ENCODE measurements around the gene CYREN.
"Not testable (repeated sequence)": the region's sequence is repeated elsewhere in the genome, so short reads cannot be mapped to it uniquely, and the experiment has no call there.

The CYREN gene

DNA sequence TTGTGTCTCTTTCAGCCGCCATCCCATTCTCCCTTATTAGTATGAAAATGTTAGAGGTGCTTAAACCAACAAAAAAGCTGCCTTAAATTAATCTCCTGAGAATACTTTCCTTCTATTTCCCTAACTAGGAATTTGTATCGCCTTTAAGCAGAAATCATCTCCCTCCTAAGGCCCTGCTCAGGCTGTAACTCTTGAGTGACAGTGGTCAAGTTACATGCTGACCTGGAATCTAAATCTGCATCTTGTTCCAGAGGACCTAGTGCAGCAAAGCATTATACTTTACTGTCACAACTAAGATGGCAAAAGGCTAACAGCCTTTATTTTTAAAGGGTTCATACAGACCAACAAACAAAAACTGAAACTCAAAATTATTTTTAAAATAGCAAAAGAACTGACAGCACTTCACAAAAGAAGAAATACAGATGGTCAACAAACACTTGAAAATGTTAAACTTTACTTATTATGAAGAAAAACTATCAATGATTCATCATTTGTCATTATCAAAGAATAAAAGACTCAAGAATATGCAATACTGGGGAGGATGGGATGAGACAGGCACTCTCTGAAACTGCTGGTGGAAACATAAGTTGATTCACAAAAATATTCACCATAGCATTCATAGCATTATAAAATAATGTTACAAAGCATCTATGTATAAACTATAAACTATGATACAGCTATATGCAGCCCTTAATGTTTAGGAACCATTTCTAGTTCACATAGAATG, 11.0 kb downstream of the CYREN start:
- ATAC-seq (no peak), DNase-seq (no peak)

DNA sequence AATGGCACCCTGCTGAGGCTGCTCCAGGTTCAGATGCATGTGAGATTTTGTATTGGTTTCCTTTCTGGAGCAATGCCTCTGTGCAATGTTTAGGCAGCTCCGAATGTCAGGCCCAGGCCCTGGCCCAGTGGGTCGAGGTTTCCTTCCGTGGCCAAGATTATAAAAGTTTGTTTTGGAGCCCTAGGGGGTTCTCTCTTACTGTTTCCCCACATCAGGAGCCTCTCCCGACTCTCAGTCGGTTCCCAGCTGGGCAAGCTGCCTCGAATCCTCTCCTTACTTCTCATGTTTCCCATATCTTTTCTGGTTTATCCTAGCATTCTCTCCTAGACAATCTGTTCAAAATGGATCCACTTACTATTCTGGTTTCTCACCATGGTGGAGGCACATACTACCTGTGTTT, 11.6 kb downstream of the CYREN start:
- no peak for ATAC-seq

DNA sequence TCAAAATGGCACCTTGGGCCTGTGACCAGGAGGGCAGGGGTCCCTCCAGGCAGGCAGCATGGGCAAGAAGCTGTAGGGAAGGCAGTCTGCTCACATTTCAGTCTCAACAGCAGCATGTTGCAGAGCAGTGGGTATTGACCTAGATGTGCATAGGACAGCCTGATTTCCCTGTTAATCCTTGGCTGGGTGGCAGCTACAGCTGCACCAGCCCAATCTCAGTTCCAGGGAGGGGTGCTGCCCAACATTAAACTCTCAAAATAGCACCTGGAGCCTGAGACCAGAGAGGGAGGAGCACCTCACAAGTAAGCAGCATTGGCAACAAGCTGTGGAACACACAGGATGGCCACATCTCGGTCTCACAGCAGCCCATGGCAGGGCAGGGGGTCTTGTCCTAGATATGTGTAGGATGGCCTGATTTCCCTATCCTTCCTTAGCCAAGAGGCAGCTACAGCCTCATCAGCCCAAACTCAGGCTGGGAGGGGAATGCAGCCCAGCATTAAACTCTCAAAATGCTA, 12.3 kb downstream of the CYREN start:
- DNase-seq (no peak), ATAC-seq (no peak)

More for the DNA sequence above, 11.6 kb downstream of the CYREN start:
- no peak for DNase-seq

DNA sequence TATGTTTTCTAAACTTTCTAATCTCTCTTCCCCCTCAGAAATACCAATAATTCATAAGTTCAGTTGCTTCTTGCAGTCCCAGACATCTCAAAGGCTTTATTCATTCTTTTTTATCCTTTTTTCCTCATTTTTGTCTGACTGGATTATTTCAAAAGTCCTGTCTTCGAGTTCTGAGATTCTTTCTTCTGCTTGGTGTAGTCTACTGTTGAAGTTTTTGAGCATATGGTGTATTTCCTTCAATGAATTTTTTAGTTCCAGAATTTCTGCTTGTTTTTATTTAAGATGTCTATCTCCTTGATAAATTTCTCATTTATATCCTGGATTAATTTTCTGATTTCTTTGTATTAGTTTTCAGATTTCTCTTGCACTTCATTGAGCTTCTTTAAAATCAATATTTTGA, 14.2 kb downstream of the CYREN start:
- DNase-seq (no peak), ATAC-seq (no peak)

DNA sequence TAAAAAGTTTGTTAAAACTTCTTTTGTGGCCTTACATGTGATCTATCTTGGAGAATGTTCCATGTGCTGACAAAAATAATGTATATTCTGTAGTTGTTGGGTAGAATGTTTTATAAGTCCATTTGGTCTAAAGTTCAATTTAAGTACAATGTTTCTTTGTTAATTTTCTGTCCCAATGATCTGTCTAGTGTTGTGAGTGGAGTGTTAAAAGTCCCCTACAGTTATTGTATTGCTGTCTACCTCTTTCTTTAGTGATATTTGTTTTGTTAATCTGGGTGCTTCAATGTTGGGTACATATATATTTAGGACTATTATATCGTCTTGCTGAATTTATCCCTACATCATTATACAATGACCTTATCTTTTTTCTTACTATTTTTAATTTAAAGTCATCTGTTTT, 15.8 kb downstream of the CYREN start:
- no peak for ATAC-seq

DNA sequence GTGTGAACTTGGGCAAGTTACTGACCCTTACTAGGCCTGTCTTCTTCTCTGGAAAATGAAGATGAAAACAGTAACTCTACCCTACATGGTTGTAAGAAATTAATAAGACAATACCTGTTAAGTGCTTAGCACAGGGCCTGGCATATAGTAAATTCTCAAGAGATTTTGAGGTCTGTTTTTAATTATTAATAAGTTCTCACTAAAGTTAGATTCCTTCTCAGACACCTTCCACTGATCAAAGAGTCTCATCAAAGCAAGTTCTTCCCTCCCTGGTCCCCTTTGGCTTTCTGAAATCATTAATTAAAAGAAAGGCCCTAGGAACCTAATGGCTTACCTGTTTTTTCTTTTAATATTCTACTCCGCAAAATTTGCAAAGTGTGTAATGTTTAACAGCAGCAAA, 18.1 kb downstream of the CYREN start:
- no peak for DNase-seq
- ATAC-seq = no peak

More for the DNA sequence above, 15.8 kb downstream of the CYREN start:
- DNase-seq = no peak

DNA sequence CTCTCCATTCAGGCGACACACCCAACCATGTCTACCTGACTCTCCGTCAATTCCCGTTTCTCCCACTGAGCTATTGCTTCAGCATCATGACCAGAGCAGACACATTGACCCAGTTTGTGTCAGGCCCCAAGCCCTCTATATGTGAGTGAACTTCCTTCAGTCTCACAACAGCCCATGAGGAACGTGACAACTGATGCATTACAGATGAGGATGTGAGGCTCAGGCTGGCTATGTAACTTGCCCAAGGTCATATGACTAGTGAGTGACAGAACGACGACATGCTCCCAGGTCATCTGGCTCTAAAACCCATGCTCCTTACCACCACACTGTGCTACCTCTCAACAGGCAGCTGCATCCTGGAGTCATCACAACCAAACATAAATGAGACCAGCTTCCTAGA, 19.0 kb downstream of the CYREN start:
- no peak for DNase-seq
- no peak for ATAC-seq

DNA sequence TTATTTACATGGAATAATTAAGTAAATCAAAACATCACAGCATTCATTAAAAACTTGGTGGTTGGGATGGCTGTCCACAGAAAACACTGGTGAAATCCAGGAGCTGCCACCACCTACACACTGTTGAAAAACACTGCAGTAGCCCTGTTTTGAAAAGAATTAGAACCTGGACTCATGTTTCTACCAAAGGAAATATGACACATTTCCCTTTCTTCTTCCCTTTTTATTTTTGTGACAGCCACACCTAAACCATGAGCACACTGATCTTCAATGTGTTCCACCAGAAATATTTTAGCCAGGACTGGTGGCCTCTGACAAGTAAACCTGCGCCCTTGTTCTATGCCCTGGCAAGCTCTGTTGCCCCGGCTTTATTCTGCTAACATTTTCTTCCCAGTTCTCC, 19.4 kb downstream of the CYREN start:
- DNase-seq (no peak), ATAC-seq (no peak)

DNA sequence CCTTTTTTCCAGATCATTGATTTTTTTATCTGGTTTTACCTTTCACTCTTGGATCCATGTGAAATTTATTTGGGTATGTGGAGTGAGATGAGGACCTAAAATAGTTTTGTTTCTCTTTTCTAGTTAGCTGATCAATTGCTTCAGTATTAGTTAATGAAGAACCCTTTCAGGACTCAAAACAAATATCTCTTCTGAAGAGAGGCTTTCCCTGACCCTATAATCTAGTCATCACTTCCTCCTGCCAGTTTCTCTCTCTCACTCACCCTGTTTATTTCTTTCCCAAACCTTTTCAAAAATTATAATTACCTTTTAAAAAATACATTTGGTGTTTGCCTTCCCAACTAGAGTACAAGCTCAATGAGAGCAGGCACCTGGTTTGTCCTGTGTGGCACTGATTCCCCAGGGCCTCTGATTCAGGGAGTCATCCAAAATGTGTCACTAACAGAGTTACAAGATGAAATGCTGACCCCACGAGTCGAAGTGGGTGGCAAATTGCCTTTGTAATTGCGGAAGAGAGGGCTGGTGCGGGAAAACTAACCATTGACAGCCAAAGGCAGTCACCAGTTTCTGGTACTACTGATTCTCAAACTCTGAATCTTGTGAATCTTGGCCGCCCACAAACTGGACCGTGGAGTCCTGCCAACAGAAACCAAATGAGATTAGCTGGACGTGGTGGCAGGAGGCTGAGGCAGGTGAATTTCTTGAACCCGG, 20.3 kb downstream of the CYREN start:
- no peak for DNase-seq

DNA sequence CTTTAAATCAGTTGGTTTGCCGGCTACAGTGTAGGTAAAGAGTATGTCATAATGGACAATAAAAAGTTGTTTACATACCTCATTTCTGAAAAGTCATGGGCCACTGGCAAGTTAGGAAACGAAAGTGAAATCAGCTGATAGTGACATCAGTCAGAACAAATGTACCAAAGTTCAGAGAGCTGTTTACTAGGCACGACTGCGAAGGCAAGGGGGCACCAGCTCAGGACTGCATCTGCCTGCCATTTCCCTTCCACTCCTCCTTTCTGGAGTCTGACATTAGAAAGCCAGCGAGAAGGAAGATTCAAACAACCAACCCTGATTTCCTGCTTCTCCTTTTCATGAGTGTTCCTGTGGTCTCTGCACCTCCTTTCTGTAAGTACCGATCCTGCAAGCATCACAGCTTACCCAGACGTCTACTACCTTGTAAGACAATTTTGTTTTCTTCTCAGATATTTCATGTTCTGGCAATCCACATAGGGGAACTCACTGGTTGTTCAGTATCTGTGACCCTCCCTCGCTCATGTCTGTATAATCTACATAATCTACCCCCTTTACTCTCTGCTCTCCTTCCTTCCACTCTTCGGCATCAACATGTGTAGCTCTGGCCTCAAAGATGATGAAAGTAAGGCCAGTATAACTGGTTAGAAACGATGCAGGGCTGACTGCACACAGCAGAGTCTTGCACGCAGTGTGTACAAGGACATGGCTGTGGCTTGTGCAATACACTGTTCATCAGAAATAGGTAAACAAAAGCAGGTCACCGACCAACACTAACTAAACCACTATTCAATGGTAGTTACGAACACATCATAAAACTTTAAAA, 22.4 kb downstream of the CYREN start, which contains the start of gene TMEM140:
TSS of gene TMEM140 (plus strand) at position 174 of the 823 bp plus-strand sequence. CDS start 16,370 bp downstream, outside the sequence.
- ATAC-seq (peak; percentile 85), DNase-seq (peak; percentile 55)

More for the DNA sequence above, 20.3 kb downstream of the CYREN start:
- ATAC-seq = no peak

DNA sequence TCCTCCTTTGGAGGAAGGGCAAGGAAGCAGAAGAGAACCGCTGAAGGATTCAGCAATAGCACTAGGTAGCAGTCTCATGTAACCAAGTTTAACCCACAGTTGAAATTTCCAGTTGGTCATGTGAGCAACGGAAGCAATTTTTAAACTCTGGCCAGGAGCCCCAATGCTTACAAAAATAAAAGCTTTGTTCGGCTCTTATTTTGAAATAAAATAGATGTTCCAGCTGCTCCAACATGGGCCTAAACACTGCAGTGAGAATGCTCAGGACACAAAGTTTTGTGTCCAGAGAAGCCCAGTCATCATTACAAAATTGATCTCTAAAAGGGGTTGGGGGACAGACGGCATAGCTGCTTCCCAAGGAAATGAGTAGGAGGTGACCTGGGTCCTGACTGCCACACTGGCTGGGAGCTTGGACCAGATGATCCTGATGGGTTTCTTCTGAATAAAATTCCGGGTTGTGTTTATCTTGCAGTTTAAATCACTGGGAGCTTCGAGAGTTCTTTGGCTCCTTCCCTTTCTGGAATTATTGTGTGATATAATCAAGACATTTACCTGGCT, 23.1 kb downstream of the CYREN start:
- peak; percentile 12 for ATAC-seq
- no peak for DNase-seq

DNA sequence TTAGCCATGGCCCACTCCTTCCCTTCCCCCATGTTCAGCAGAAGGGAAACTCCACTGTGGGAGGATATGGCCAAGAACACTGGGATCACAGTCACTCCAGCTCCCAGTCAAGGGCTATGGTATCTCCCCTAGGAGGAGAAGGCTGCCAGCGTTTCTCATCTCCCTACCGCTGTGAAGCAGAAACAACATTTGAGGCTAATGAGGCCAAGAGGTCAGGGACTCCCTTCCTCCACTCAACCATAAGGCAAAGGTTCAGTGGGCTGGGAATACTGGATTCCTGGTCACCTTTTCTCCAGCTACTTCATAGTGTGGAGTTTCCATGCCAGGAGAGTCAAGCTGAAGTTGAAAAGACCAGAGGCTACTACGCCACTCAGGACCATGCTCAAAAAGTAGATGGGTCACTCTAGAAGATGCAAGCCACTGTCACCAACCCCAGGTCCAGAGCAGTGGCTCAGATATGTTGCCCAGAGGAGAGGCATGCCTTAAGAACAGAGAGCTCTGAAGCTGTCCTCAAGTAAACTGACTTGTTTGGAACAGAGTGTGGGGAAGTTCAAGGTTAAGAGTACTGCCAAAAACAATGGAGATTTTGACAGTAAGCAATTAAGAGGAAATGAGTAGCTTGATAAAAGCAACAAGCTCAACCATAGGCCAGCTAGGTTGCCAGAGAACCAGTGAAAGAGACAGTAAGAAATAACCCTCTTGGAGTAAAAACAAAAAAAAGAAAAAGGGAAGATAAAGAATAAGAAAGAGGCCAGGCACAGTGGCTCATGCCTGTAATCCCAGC, 26.4 kb downstream of the CYREN start:
- DNase-seq (no peak), ATAC-seq (no peak)

DNA sequence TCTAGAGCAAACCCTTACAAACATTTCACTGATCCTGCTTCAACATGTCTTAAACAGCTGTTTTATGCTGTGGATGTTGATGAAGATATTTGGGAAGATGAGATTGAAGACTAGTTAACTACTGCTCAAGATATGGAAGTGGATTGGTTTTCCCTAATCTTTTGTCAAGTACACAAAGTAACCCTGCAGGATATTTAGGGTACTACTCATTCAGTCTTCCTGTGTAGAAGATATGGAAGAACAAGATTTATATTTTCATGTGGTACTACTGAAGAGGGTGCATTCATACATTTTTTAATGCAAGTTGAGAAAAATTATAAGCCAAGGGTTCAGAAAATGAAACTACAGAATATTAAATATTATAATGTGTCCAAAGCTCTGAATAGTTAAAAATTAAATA, 40.9 kb downstream of the CYREN start:
- ATAC-seq = no peak
- DNase-seq = no peak

DNA sequence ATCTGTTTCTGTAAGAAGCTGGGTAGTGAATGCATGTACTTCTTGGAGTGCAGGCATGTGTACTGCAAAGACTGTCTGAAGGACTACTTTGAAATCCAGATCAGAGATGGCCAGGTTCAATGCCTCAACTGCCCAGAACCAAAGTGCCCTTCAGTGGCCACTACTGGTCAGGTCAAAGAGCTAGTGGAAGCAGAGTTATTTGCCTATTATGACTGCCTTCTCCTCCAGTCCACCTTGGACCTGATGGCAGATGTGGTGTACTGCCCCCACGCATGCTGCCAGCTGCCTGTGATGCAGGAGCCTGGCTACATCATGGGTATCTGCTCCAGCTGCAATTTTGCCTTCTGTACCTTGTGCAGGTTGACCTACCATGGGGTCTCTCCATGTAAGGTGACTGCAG, 41.6 kb downstream of the CYREN start:
- ATAC-seq = no peak
- no peak for DNase-seq

DNA sequence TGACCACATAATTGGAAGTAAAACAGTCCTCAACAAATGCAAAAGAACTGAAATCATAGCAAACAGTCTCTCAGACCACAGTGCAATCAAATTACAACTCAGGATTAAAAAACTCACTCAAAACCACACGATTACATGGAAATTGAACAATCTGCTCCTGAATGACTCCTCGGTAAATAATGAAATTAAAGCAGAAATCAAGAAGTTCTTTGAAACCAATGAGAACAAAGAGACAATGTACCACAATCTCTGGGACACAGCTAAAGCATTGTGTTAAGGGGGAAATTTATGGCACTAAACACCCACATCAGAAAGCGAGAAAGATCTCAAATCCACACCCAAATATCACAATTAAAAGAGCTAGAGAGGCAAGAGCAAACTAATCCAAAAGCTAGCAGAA, 45.9 kb downstream of the CYREN start:
- DNase-seq, ATAC-seq: not testable (repeated sequence)

DNA sequence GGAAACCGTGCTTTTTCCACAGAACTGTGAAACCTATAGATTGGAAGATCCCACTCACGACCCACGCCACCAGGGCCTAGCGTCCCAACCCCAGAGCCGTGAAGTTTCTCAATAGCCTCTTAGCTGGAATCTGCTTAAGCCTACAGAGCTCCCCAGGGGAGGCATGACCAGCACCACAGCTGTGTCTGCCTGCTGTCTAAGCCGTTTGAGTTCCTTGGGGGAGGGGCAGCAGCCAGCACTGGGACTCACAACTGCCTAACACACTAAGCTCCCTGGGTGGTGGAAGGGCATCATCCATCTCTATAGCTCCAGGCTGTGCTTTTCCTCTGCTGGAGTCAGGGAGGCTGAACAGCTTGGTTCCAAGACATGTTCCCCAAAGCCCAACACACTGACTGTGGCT, 48.6 kb downstream of the CYREN start:
- ATAC-seq (no peak), DNase-seq (no peak)

DNA sequence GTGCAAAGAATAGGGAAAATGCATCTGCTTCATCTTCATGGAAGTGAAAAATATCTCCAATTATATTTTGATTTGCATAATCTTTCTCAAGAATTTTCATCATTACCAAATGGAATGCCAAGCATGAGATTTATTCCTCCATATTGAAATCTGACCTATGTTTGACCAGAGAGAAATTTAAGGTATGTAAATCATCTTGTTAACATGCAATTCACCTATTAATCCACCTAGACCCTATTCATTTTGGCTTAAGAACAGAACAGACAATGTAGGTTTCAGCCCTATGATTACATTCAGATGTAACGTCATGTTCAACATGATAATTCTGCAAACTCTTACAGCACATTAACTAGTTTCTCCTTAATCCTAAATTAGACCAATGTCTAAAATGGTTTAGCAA, 53.4 kb downstream of the CYREN start:
- no peak for ATAC-seq
- no peak for DNase-seq
